ENCODE results near the gene RGS11. TPM values are rescaled to one million over a fixed set of nuclear protein-coding genes. Genes with fewer than 3 reads are reported as not detected.

RGS11 gene
- total RNA-seq, 1 experiment from 2014 or later: 2.9 TPM

DNA sequence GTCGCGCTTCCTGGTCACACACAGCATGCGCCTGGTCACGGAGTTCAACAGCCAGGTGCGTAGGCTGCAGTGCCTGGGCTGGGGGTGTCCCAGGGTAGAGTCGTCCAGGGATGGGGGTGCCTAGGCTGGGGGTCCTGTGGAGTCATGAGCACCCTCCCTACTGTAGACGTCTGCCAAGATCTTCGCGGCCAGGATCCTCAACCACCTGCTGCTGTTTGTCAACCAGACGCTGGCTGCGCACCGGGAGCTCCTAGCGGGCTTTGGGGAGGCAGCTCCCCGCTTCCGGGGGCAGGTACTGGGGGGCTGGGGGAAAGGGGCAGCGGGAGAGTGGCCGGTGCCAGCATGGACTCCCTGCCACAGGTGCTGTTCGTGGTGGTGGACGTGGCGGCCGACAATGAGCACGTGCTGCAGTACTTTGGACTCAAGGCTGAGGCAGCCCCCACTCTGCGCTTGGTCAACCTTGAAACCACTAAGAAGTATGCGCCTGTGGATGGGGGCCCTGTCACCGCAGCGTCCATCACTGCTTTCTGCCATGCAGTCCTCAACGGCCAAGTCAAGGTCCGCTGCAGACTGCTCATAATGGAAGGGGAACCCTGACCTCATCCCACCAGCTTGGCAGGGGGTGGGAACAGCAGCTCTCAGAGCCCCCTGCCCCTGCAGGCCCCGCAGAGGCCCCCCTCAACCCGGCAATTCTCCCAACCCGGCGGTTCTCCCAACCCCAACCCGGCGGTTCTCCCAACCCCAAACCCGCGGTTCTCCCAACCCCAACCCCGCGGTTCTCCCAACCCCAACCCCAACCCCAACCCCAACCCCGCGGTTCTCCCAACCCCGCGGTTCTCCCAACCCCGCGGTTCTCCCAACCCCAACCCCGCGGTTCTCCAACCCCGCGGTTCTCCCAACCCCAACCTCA is 9.7 kb upstream of the RGS11 start:
- no peak overlapping the region for H2BK120ac ChIP-seq (ENCODE audit: low read depth, low read length, poor library complexity, severe bottlenecking)
- no peak for DNase-seq
- no peak overlapping the region for H2AK5ac ChIP-seq (ENCODE audit: insufficient read length, low read length)
- TF ChIP-seq CTCF (conservative IDR thresholded peaks at IDR 0.05): no peak
- no peak overlapping the region for H3K14ac ChIP-seq (ENCODE audit: insufficient read depth, low read length)
- H3K4ac ChIP-seq (ENCODE audit: low read depth, low read length): no peak overlapping the region
- H3K23ac ChIP-seq (ENCODE audit: insufficient read length, low read depth, low read length): no peak overlapping the region
- no peak overlapping the region for H2BK20ac ChIP-seq (ENCODE audit: low read depth, low read length, poor library complexity, severe bottlenecking)
- no peak overlapping the region for H2BK12ac ChIP-seq (ENCODE audit: insufficient read length, low read depth, low read length)
- Mint-ChIP-seq H3K36me3 (ENCODE audit: insufficient read depth in 1 of 3, low read depth in 3 of 3) (peaks cover 16 to 31% (median 25%) of the 10 kb centered on the region in 3 experiments), H3K4me3 (no peak overlapping the region), H3K4me1 (no peaks in the 10 kb centered on the region), H3K27ac (no peak overlapping the region; a peak in 1 of 7 replicates), H3K27me3 (ENCODE audit: low read depth) (peaks cover 18% of the 10 kb centered on the region), H3K9me3 (peaks cover 8 to 12% of the 10 kb centered on the region in 2 experiments)
- H3K4me1 ChIP-seq (ENCODE audit: insufficient read depth, low read length): no peaks in the 10 kb centered on the region
- no peak overlapping the region for H4K91ac ChIP-seq (ENCODE audit: insufficient read length, low read depth, low read length)
- H3K79me1 ChIP-seq (ENCODE audit: insufficient read depth, low read depth, low read length, poor library complexity, severe bottlenecking): no peaks in the 10 kb centered on the region
- H2BK15ac ChIP-seq (ENCODE audit: low read depth, low read length): no peak overlapping the region
- WGBS (ENCODE audit: extremely low coverage, insufficient read length, low lambda C conversion rate): no CpG with 5 or more reads among the region's 48 CpGs
- H2AFZ ChIP-seq (ENCODE audit: low read length): no peak overlapping the region
- H3K27ac ChIP-seq (ENCODE audit: insufficient read length, low read depth, low read length): no peak overlapping the region
- H2BK5ac ChIP-seq (ENCODE audit: insufficient read length, low read length): no peak overlapping the region
- H3K56ac ChIP-seq (ENCODE audit: insufficient read length, low read depth, low read length): no peak overlapping the region
- H3K23me2 ChIP-seq (ENCODE audit: insufficient read length, low read depth, low read length, poor library complexity, severe bottlenecking): peaks cover 3% of the 10 kb centered on the region
- no peak overlapping the region for H3K18ac ChIP-seq (ENCODE audit: insufficient read length, low read depth, low read length)
- H3K4me2 ChIP-seq (ENCODE audit: insufficient read depth, insufficient read length, low read length): no peak overlapping the region
- no peaks in the 10 kb centered on the region; the same call in 1 of the 2 replicates for H3K27me3 ChIP-seq (ENCODE audit: insufficient read depth, low read length)
- no peak overlapping the region for H3T11ph ChIP-seq (ENCODE audit: low read length)
- H4K20me1 ChIP-seq (ENCODE audit: control insufficient read depth, insufficient read depth, insufficient read length): no peaks in the 10 kb centered on the region
- H3K9me3 ChIP-seq (ENCODE audit: control insufficient read depth, low read depth, low read length): no peaks in the 10 kb centered on the region
- H3K9ac ChIP-seq (ENCODE audit: extremely low read depth, insufficient read length, low read length): no peak overlapping the region
- no peak overlapping the region for H4K8ac ChIP-seq (replicated peaks; ENCODE audit: insufficient read length, low read depth, low read length)
- H4K5ac ChIP-seq (ENCODE audit: insufficient read length, low read depth, low read length): no peak overlapping the region
- H3K79me2 ChIP-seq (ENCODE audit: insufficient read depth, low read length): no peaks in the 10 kb centered on the region
